Lung microvascular endothelial cell (primary cell): Measurements from ENCODE around the gene SNCB. TPM values are rescaled to one million over a fixed set of nuclear protein-coding genes. Genes with fewer than 3 reads are reported as not detected.

Experiments used
- DNase-seq, 2 donors: peaks; one replicate each; pipeline versions ENCODE4 v3.0.0 to v3.0.0-alpha.2; 2010; ENCODE audit warnings: low read depth in 2 of 2
- total RNA-seq: library from RNA; depleted of rRNA; stranded (reverse); fragments of >200 nt; gene quantifications from 2 replicates; pipeline ENCODE4 v1.2.1, GENCODE V29; 2014

The SNCB gene
- total RNA-seq, result 0.99 and 1.1 TPM in 2 replicates

DNA sequence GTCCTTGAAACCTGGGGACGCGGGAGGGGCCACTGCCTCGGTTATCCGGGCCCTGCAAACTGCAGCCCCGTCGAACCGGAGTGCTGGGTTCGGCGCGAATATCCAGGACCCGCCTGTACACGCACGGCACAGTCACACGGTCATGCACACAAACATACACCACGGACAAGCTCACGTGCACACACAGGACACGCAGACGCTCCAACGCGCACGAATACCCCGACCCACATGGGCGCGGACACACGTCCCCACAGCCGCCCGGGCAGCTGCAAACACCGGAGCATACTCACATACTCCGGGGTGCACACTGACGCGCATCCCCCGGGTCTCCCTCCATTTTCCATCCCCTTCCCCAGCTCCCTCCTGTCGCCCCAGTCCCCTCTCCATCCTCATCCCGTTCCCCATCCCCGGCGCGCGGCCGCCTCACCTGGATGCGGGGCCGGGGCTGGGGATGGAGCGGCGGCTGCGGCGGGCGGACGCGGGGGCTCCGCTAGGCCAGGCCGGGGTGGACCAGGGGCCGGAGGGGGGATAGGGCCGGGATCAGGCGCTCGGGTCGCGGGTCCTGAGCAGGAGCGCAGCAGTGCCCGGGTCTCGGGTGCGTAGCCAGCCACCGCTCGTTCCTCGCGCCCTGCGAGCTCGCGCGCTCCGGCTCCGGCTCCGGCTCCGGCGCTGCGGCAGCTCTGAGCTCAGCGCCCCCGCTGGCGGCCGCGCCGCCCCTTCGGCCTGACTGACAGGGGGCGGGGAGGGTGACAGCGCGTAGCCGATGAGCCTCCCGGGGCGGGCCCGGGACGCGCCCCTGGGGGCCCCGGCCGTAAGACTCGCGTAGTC lies at the start of gene SNCB, which contains the start of gene EIF4E1B:
Gene SNCB, minus strand, starts transcription at position 682 of the 828 bp plus-strand sequence. CDS start 880 bp downstream, outside the sequence.
Gene EIF4E1B, plus strand, starts transcription at position 823 of the 828 bp plus-strand sequence. CDS start 12,113 bp downstream, outside the sequence.
- DNase-seq, result peak; percentile 54 to 73

DNA sequence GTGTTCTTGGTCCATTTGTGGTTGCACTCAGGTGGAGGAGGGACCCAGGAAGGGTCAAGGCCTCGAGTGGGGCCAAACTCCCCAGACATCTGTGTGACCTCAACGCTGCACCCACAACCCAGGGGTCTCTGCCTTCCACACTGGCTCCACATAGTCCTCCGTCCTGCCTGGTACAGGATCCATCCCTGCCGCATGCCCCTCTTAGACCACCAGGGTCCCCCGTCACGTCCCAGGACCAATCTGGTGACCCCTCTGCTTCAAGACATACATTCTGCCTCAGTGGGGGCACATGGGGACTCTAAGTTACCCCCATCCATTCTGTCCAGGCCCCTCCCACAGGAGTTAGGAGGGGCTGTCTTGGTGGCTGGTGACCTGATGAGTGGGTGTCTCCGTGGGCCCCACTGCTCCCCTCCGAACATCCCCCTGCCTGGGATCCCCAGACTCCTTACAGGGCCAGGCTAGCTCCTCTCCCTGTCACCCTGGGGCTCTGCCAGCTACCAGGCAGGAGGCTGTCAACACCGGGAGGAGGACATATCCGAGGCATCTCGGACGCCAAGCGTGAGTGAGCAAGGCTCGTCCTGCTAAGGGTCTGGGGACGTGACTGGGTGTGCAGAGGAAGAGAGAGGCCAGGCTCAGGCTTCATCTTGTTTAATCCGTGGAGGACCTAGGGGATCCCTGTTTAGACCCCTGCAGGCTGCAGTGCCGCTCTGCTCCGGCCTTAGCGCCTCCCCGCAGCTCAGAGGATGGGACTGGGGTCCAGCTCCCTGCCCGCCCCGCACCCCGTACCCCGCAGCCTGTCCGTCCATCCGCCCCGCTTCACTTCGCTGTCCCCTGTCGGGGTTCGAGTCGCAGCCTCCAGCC lies 49.3 kb upstream of the SNCB start:
- DNase-seq, result no peak

DNA sequence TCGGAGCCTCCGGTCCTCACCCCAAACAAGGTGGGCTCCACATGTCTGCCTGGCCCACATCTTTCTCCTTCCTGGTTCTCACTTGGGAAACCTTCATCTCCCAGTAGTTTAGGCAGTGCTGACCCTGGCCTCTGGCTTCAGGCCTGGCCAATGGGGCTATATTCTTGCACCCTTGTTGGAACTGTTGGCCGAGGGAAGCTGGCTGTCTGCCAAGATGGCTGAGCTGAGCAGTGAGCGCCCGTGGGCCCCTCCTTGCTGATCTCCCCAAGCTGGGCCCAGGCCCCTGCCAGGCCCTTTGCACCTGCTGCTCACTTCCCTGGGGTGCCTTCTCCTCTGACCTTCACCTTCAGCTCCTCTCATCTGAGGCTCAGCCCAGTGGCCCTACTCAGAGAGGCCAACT lies 48.2 kb upstream of the SNCB start:
- DNase-seq, result no peak

DNA sequence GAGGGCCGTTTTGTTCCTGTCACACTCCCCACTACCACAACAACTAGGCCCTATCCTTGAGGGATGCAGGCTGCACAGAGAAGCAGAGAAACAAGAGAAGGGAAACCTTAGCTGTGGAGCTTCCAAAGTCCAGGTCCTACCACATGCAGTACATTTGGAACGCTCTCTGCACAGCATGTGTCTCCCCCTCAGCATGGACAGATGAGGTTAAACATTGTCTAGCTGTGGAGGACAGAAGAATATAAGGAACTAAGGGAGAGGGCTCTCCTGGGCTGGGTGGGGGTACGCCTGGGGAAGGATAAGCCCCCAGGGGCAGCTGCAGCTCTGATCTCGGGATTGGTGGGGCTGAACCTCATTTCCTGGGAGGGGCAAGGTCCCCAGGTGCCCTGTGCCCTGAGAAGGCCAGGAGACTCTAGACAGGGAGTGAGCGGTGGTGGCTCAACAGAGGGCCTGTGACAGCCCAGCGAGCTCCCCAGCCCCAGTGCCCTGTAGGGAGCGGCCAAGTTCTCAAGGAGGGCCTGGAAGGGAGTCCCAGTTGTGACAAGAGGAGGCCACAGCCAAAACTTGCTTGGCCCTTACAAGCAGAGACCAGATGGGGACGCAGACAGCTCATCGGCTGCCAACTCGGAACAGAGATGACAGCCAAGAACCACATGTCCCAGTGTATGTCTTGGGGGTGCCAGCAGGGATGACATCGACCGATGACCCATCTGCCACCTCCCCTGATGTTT lies 47.0 kb upstream of the SNCB start:
- DNase-seq, result no peak

DNA sequence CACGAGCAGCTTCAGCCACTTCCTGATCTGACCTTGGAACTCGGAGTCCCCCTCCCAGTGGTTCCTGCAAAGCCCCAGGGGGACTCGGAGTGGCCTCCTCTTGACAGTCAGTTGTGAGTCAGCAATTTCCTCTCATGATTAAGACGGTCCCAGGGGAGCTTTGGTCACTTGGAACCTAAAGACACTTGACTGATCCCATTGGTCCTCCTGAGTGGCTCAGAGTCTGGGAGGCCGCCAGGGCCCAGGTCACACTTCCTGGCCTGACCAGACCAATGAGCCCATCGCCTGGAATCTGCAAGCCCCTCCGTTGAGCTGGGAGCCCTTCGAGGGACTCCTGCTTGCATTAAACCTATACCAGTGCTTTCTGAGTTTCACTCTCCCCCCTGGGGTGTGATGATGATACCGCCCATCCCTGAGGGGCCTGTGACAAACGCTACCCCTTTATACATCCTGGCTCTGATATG lies 46.1 kb upstream of the SNCB start:
- peak in 1 of 2 donors; percentile 42 for DNase-seq

DNA sequence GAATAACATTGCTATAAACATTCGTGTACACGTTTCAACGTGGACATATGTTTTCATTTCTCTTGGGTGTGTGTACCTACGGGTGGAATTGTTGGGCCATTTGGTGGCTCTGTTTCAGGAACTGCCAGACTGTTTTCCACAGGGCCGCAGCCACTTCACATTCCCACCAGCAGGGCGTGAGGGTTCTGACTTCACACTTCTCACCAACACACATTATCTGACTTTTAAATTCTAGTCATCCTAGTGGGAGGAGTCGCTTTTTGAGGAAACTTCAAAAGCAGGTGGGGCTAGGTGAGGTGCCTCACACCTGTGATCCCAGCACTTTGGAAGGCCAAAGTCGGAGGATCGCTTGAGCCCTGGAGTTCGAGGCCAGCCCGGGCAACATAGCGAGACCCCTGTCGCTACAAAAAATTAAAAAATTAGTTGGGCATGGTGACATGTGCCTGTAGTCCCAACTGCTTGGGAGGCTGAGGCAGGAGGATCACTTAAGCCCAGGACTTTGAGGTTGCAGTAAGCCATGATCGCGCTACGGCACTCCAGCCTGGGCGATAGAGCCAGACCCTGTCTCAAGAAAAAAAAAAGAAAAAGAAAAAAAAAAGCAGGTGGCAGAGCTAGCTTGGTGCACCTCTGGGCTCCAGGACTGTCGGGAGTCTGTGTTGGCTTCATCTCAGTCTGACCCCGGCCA lies 45.5 kb upstream of the SNCB start:
- DNase-seq, result peak; percentile 13 to 53

DNA sequence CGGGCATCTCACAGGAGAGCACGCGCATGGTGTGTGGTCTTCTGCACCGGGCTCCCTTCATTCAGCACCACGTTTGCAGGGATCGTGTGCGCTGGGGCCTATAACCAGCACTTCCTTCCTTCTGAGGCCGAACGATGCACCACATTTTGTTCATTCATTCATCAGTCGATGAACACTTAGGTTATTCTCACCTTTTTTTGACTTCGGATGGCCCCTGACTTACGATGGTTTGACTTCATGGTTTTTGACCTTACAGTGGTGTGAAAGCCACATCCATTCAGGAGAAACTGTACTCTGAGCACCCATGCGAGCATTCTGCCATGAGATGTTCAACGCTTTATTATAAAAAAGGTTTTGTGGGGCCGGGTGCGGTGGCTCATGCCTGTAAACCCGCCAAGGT lies 44.5 kb upstream of the SNCB start:
- DNase-seq, result no peak

DNA sequence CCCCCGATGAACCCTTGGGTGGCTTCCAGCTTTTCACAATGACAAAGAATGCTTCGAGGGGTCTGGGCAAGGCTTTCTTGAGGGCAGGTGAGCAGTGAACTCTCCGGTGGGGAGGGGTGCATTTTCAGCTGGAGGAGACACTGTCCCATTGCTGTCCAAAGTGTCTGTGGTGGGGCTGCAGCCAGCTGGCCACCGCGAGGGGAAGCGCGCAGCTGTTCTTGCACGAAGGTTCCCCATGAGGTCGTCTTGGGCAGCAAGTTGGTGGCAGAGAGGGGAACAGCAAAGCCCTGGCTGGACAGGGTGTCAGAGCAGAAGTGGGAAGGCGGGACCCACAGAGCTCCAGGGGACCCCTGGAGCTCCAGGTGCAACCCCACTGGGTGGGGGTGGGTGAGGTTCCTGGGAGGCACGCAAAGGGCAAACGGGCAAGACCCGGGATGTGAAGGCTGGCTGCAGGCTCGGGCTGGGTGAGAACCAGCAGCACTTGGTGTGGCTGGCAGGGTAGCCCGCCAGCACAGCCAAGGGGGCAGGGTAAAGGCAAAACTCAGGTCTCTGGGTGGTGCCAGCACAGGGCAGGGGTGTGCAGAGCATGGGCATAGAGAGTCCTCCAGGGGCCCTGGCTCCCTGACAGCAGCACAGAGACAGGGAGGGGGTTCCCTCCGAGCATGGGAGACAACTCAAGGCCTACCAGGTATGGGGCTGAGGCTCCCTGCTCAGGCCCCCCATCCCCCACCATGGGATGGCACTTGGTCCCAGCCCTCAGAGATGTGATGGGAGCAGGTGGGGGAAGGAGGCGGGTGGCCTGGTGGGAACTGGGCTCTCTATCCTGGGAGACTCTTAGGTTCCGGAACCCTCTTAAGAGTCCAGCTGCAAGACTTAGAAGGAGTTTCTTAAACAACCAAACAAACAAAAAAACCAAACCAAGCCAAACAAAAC lies 43.6 kb upstream of the SNCB start:
- DNase-seq, result no peak

DNA sequence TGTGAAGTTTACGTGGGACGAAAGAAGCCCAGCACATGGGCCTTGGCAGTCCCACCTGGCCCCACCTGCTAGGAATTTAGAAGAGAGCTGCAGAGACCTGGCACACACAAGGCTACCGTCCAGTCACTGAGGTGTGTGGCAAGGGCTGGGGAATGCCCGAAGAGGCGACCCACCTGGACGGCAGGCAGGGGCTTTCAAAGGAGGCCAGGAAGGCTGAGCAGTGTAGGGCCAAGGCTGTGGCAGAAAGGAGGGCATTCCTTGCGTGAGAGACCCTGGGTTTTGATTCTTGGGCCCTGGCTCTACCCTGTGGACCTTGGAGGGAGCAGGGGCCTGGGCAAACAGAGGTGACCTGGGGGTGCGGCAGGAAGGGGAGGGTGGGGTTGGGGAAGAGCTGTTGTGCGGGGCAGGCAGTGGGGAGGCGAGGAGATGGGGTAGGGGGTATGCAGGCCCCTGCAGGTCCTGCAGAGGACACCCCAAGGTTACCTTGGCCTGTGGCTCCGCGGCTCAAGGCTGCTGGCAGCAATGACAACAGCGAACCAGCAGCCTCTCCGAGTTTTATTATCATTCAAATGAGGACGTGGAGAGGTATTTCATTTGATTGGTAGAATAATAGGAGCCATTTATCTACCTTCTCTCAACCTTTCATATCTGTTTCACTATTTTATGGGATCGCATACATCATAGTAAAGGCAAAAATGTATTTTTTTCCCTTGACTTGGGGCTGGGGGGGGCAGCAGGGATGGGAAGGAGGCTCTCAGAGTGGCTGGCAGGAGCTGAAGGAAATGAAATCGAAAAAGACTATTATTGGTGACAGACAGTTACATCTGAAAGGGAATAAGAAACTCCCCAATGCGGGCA lies 41.8 kb upstream of the SNCB start:
- no peak for DNase-seq

DNA sequence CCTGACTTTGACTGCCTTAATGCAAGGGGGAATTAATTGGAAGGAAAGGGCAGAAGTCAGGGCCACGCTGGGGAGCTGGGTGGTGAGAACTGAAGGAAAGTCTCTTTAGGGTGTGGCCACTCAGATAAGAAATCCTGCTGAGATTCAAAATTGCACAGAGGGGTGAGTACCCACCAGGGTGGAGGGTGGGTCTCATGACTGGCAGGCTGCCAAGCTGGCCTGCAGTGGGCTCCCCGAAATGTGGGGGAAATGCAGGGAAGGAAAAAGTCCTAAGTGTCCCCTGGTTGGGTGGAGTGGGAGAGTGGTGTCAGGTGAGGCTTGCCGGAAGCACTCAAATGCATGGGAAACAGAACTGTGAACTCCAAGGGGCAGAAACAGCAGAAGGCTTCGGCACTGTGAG lies 41.1 kb upstream of the SNCB start:
- no peak for DNase-seq

DNA sequence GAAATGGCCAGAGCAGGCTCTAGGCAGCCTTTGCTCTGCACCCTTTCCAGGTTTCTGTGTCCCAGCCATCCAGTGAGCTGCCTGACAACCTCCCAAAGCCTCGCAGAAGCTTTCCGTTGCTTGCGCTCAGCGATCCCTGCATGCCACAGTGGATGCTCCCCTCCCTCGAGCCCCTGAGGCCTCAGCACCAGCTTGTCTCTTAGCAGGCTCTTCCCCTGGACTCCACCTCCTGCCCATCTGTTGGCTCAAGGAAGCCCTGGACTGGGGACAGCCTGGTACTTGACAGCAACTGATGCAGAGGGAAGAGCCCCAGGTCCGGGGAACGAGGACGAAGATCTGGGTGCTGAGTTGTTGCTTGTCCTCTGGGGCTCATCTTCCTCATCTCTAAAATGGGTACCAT lies 40.1 kb upstream of the SNCB start:
- no peak for DNase-seq

DNA sequence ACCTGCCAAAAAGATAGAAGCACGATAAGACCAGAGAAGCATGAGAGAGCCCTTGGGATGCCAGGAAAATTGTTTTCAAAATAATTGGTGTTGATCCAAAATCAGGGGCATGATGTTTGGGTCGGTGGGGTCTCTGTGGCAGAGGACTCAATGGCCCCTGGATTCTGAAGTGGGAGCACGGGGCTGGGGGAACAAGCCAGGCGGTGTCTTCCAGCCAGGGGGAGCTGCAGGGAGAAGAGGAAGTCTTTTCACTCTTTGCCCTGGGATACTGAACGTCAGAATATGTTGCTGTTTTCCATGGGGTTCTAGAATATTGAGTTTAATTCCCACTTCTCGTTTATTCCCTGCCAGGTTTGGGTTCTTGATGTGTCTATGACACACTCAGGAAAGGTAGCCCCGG lies 37.3 kb upstream of the SNCB start:
- DNase-seq, result no peak

DNA sequence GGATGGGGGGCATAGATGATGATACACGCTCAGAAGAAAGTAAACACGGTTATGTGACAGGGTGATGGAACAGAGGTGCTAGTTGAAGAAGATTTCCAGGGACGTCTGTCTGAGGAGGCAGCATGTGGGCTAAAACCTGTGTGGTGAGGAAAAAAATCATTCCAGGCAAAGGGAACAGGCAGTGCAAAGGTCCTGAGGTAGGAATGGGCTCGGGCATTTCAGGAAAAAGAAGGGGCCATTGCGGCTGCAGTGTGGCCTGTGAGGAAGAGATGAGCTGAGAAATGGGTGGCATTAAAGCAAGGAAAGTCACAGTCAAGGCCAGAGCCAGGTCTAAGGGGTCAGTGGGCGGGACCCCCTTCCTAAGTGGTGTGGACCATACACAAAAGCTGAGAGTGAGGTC lies 35.2 kb upstream of the SNCB start:
- no peak for DNase-seq

DNA sequence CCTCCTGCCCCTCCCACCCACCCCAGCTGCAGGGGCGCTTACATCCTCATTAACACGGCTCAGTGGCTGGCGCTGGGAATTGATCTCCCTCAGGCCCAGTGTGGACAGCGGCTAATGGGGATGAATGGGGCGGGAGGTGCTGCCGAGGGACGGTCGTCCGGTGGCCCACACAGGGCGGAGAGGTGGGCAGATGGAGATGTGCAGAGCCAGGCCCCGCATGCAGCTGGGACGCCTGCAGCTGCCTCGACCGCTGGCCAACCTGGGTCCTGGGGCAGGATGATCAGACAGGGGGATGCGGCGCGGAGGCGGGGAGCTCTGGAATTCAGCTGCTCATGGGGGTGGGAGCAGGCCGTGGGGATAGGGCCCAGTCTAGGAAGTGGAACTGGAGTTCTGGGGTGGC lies 34.6 kb upstream of the SNCB start:
- no peak for DNase-seq

DNA sequence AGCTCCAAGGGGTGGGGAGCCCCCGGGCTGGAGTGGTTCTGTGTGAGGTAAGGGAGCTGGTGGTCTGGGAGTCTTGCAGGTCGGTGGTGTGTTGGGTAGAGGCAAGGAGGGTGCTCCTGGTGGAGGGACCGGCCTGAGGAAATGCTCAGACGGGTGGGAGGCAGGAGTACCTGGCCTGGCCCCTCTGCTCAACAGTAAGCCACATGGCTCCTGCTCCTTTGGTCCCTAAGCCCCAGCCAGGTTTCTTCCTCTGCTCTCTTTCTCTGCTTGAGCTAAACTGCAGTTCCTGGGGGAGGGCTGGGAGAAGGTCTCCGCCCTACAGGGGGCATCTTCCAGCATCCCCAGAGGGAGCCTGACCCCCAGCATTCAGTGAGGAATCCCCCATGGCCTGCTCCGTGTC lies 34.1 kb upstream of the SNCB start:
- DNase-seq, result no peak

DNA sequence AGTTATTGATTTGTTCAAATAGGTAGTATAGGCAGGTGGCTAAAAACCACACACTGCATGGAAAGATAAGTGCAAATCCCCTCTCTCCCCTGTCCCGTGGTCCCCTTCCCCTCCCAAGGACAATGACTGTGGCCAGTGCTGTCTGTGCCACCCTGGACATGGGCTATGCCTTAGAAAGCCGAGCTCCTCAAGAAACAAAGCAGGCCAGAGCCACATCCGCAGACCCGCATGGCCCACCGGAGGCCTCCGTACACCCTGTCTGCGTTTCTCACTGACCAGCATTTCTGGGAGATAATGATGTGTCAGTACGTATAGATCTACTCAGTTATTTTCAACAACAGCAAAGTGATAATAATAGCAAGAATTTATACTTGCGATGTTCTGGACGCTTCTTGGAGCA lies 33.2 kb upstream of the SNCB start:
- no peak for DNase-seq

DNA sequence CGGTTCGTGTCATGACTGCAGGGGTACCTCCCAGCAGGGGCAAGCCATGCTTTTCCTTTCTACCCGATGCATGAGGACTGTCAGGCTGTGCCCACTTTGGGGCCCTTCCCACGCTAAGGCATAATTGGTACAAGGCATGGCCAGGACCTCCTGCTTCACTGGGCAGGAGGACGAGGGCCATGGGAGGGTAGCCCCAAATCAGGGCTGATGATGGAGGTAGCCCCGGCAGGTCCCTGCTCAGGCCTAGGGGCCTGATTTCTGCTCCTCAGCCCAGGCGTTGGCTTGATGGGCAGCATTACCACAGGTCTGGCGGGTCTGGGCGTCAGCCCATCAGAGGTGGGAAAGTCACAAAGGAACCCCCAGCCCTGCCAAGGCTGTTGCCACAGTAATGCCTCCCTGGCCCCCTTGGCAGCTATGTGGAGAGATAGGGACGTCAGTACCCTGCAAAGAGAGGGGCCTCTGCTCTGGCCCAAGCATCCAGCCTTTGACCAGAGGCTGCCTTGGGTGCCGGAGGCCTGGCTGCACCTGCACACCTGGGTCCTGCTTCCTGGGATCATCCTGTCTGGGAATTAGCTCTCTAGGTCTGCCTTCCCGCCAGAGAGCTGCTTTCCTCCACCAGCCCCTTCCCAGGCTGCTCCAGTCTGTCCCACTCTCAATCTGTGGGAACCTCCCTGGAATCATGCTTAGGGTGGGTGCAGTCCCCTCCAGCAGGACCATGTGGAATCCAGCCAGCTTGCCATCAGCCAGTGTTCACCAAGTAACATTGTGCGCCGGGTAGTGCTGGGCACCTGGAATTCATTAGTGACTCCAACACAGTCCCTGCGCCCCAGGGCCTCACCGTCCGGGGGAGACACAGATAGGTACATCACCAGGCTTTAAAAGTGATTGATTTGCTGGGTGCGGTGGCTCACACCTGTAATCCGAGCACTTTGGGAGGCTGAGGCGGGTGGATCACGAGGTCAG lies 32.3 kb upstream of the SNCB start:
- no peak for DNase-seq

DNA sequence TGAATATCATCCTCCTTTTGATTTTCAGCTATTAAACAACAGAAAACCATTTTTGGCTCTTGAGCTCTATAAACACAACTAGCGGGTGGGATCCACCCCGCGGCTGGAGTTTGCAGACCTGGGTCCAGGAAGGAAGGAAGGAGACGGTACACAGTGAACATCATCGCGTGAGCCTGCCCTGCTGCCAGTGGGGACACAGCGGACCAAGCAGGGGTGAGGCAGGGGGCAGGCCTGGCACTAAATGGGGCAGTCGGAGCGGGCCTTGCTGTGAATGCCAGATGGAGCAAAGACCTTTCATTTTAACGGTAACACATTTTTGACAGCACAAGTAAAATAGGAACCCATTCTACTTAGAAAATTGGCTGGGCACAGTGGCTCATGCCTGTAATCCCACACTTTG lies 31.3 kb upstream of the SNCB start:
- no peak for DNase-seq
